NCI-H2196 (cell line): ENCODE measurements around the gene ACP6.
"Not testable (repeated sequence)": the region's sequence is repeated elsewhere in the genome, so short reads cannot be mapped to it uniquely, and the experiment has no call there.

Experiments used
- DNase-seq: peaks from one replicate; lab custom pipeline; 2025; ENCODE audit not compliant: unreplicated experiment; lab: John Stamatoyannopoulos, UW

ACP6 gene

GRCh38 chr1:147622731-147623130, 47.6 kb downstream of the ACP6 start:
- DNase-seq = no peak

GRCh38 chr1:147620543-147620942, 49.8 kb downstream of the ACP6 start:
- DNase-seq = no peak

GRCh38 chr1:147619741-147620140, 50.6 kb downstream of the ACP6 start:
- no peak for DNase-seq

GRCh38 chr1:147618771-147619170, 51.6 kb downstream of the ACP6 start:
- no peak for DNase-seq

GRCh38 chr1:147618077-147618569, 52.2 kb downstream of the ACP6 start:
- no peak for DNase-seq

- DNase-seq = not testable (repeated sequence)
These were observed 55.4 kb downstream of the ACP6 start for GRCh38 chr1:147614966-147615365.

- DNase-seq = peak; percentile 58
These were observed 56.8 kb downstream of the ACP6 start for GRCh38 chr1:147613506-147613905.

- DNase-seq = peak; percentile 78
These were observed 58.0 kb downstream of the ACP6 start for GRCh38 chr1:147612366-147612765.

GRCh38 chr1:147611586-147611985, 58.7 kb downstream of the ACP6 start:
- DNase-seq = no peak

GRCh38 chr1:147611021-147611426, 59.3 kb downstream of the ACP6 start:
- DNase-seq = no peak

- DNase-seq = no peak
These were observed 61.0 kb downstream of the ACP6 start for GRCh38 chr1:147609358-147609757.

- no peak for DNase-seq
These were observed 61.7 kb downstream of the ACP6 start for GRCh38 chr1:147608596-147608995.

GRCh38 chr1:147605591-147605990, 64.7 kb downstream of the ACP6 start:
- DNase-seq = no peak

GRCh38 chr1:147603986-147604385, 66.3 kb downstream of the ACP6 start:
- DNase-seq = no peak

GRCh38 chr1:147600119-147601111, 69.9 kb downstream of the ACP6 start:
- DNase-seq = no peak

- DNase-seq = peak; percentile 94
These were observed 70.8 kb downstream of the ACP6 start for GRCh38 chr1:147599362-147600118.

- DNase-seq = no peak
These were observed 71.5 kb downstream of the ACP6 start for GRCh38 chr1:147598621-147599361.

GRCh38 chr1:147597010-147597409, 73.3 kb downstream of the ACP6 start:
- DNase-seq = no peak
